Measurements from ENCODE around the gene CLCN1.

CLCN1 gene

DNA sequence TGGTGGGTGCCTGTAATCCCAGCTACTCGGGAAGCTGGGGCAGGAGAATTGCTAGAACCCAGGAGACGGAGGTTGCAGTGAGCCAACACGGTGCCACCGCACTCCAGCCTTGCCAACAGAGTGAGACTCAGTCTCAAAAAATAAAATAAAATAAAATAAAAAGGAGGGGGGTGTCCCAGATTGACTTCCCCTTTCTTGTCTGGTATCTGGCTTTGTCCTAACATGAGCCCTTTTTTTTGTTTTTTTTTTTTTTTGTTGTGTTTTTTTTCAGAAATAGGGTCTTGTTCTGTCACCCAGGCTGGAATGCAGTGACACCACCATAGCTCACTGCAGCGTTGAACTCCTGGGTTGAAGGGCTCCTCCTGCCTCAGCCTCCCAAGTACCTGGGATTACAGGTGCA is 23.0 kb upstream of the CLCN1 start:
- FAIRE-seq: no peak
- no peak for DNase-seq (ENCODE audit: insufficient read length, low spot score)

DNA sequence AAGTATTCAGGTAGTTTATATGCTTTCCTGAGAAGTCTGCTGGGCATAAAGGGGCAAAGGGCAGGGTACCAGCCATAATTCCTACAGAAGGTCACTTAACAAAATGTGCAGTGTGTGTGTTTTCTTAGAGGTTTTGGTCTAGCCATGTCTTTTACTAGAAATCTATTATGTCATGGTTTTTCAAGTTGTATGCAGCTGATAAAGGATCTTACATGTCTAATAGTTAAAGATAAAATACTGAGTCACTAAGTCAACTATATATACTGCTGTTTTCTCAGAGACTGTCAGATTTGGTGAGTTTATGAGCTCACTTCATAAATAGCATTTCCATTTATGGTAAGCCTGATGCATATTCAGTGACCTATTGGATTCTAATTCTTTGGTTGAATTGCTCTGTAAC is 20.0 kb upstream of the CLCN1 start:
- no peak for DNase-seq (ENCODE audit: insufficient read length, low spot score)

GRCh38 chr7:143296686-143297085 is 19.2 kb upstream of the CLCN1 start:
- FAIRE-seq (no peak), DNase-seq (ENCODE audit: insufficient read length, low spot score) (no peak)

More for the DNA sequence above, 20.0 kb upstream of the CLCN1 start:
- no peak for FAIRE-seq

DNA sequence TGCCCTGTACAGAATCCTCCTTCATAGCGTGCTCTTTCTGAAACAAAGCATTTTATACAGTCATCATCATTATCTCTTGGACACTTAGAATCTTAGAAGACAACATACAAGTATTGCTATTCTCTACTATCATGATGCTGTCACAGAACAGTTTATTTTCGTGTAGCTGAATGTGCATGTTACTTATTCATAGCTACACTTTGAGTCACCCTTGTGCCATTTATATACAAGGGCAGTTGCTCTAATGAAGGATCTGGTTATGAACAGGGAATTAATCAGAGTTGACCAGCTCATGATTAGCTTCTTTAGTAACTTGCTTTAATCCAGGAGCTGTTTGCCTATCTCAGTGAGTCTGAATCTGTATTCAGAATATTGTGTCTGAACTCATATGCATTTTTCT is 16.6 kb upstream of the CLCN1 start:
- FAIRE-seq (no peak), DNase-seq (ENCODE audit: insufficient read length, low spot score) (no peak)

GRCh38 chr7:143299840-143300239 is 16.1 kb upstream of the CLCN1 start:
- FAIRE-seq: no peak
- DNase-seq (ENCODE audit: insufficient read length, low spot score): peak; percentile 23

DNA sequence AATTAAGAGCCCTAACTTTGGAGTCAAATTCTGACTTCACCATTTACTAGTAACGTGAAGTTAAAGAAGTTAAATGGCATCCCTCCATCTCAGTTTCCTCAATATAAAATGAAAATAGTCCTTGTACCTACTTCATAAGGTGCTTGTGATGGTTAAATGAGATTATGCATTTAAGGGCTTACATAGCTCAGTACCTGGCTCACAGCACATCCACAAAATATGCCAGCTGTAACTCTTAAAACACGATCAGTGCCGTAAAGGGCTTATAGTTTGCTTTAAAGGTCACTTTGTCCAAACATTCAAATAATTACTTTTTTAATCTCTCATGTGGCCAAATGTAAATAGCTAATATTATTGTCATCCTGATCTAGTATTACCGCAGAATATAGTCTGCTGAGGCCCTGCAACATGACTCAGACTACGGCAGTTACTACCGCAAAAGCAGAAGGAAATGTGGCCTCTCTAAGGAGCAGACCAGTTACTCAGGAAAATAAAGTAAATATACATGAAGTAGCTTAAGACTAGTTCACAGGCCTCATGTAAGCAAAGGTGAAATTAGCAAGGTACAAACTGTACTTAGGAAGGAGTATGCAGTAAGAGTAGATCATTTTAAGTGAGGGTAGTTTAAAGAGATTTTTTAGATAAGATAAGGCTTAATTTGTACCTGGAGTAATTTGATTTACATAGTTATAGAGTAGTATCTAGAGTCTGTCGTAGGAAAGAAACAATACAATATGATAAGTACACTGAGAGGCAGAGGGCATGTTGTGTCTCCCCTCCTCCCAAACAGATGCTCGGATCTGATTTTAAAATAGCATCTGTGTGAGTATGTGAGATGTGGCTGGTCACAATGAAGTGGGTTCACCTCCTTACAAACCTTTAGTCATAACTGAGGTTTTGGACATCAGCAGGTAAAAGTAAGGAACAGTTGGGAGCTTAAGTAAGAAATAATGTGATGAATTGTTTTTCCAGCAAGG is 14.7 kb upstream of the CLCN1 start:
- no peak for DNase-seq (ENCODE audit: insufficient read length, low spot score)
- no peak for FAIRE-seq

- FAIRE-seq: no peak
- no peak for DNase-seq (ENCODE audit: insufficient read length, low spot score)
Measured at GRCh38 chr7:143303733-143304132, 12.2 kb upstream of the CLCN1 start.

DNA sequence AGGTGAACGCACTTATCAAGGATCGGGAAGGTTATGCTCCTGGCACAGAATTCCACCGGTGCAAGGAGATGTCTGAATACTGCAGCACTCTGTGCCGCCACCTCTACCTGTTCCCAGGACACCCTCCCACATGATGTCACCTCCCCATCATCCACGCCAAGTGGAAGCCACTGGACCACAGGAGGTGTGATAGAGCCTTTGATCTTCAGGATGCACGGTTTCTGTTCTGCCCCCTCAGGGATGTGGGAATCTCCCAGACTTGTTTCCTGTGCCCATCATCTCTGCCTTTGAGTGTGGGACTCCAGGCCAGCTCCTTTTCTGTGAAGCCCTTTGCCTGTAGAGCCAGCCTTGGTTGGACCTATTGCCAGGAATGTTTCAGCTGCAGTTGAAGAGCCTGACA is 11.0 kb upstream of the CLCN1 start:
- FAIRE-seq (no peak), DNase-seq (ENCODE audit: insufficient read length, low spot score) (no peak)

GRCh38 chr7:143305423-143306070 is 10.4 kb upstream of the CLCN1 start:
- DNase-seq (ENCODE audit: insufficient read length, low spot score): peak; percentile 35
- FAIRE-seq: no peak

GRCh38 chr7:143308632-143309031 is 7.3 kb upstream of the CLCN1 start:
- no peak for FAIRE-seq
- DNase-seq (ENCODE audit: insufficient read length, low spot score): no peak

GRCh38 chr7:143314127-143314526 is 1.8 kb upstream of the CLCN1 start:
- no peak for FAIRE-seq
- DNase-seq (ENCODE audit: insufficient read length, low spot score): no peak

- FAIRE-seq: no peak
Measured at GRCh38 chr7:143316492-143316891, 581 bp downstream of the CLCN1 start.

GRCh38 chr7:143318661-143319060 is 2.8 kb downstream of the CLCN1 start:
- DNase-seq (ENCODE audit: insufficient read length, low spot score): no peak
- no peak for FAIRE-seq

More at GRCh38 chr7:143316492-143316891, 581 bp downstream of the CLCN1 start:
- no peak for DNase-seq (ENCODE audit: insufficient read length, low spot score)

DNA sequence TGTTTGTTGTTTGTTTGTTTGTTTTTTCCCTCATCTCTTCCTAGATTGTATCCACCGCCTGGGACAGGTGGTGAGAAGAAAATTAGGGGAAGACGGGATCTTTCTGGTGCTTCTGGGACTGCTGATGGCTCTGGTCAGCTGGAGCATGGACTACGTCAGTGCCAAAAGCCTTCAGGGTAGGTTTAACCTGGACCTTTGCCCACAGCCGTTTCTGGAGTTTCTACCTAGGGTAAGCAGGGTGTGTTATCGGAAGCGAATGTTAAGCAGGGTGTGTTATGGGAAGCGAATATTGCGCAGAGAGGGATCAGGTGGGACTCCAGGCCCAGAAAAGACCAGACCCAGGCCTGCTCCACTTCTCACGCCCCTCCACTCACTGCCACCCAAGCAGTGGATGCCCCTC is 4.7 kb downstream of the CLCN1 start:
- no peak for DNase-seq (ENCODE audit: insufficient read length, low spot score)

GRCh38 chr7:143321242-143321641 is 5.3 kb downstream of the CLCN1 start:
- DNase-seq (ENCODE audit: insufficient read length, low spot score) (no peak), FAIRE-seq (no peak)

More for the DNA sequence above, 4.7 kb downstream of the CLCN1 start:
- FAIRE-seq: no peak

- no peak for DNase-seq (ENCODE audit: insufficient read length, low spot score)
- FAIRE-seq: no peak
Measured at GRCh38 chr7:143321734-143322133, 5.8 kb downstream of the CLCN1 start.

DNA sequence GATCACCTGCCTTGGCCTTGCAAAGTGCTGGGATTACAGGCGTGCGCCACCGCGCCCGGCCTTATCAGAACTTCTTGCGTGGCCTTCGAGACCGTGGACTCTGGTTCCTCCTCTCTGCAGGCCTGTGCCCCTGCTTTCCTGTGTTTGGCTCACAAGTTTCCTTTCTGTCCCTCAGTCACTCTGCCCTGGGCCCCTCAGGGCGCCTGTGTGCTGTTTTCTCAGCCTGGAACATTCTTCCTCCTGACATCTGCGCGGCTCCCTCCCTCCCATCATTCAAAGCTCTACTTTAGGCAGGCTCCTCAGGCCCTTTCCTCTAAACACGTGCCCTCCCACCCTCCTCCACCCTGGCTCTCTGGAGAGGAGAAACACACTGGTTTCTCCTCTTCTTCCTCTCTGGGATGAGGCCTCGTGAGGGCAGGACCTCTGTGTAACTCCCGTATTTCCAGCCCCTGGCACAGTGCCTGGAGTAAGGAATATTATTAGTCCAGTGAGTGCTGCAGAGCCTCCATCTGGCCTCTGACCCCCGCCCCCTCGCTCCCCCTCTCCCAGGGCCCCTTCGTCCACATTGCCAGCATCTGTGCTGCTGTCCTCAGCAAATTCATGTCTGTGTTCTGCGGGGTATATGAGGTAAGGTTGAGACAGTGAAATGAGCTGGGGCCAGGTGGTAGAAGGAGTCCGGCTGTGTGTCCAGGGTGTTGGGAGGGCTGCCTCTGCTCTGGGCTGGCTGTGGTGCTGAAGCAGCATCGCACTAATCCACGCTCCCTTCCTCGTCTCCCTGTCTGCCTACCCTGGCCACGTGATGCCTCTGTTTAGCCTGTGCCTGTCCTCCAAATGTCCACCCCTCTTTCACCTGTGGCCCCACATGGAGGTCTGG is 7.1 kb downstream of the CLCN1 start:
- DNase-seq (ENCODE audit: insufficient read length, low spot score) (no peak), FAIRE-seq (no peak)

DNA sequence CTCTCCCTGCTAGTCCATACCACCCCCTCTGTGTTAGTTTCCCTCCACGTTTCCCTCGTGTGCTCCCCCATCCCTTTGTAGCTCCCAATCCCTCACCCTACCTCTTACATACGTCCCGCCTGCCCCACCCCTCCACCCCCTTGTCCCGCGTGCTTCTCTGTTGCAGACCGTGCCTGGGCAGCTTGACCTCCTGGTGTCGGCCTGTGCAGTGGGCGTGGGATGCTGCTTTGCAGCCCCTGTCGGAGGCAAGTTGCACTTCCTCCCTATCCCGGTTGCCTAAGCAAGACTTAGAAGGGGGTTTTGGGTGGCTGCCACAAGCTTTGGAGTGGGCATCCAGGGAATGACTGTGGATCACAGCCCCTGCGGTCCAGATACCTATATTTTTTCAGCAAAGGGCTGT is 7.7 kb downstream of the CLCN1 start:
- DNase-seq (ENCODE audit: insufficient read length, low spot score): no peak
- FAIRE-seq: no peak

DNA sequence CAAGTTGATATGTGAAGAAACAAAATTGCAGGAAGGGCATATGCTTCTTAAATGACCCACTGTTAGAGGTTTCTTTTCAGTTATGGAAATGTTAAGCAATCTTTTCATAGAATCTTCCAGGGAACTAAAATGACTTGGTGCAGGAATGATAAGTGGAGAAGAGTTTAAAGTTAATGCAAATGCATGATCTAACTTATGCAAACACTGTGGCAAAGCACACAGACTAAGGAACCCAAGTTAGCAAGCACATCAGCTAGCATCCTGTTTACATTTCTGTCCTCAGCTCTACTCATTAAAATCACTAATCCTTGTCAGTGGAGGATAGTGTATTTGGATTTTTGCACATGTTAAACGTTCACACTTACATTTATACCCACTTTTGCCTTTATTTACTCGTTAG is 9.3 kb downstream of the CLCN1 start:
- FAIRE-seq (no peak), DNase-seq (ENCODE audit: insufficient read length, low spot score) (no peak)

- DNase-seq (ENCODE audit: insufficient read length, low spot score) (no peak), FAIRE-seq (no peak)
Measured at GRCh38 chr7:143327903-143328302, 12.0 kb downstream of the CLCN1 start.

Data from HTR-8/SVneo (cell line).